Stimulated activated CD8-positive, alpha-beta memory T cell treated with anti-CD3 and anti-CD28 coated beads, Interleukin-12 subunit alpha, Interleukin-12 subunit beta, amount 100 ng/mL, for 4 hours (primary cell): ENCODE results near the gene NTSR2.
A peak's percentile ranks its signal among the peaks of the same experiment; 100 is the strongest.

Experiments
- DNase-seq: peaks from one replicate; pipeline ENCODE4 v3.0.0-alpha.2; 2020; ENCODE audit warnings: low read depth

The NTSR2 gene

DNA sequence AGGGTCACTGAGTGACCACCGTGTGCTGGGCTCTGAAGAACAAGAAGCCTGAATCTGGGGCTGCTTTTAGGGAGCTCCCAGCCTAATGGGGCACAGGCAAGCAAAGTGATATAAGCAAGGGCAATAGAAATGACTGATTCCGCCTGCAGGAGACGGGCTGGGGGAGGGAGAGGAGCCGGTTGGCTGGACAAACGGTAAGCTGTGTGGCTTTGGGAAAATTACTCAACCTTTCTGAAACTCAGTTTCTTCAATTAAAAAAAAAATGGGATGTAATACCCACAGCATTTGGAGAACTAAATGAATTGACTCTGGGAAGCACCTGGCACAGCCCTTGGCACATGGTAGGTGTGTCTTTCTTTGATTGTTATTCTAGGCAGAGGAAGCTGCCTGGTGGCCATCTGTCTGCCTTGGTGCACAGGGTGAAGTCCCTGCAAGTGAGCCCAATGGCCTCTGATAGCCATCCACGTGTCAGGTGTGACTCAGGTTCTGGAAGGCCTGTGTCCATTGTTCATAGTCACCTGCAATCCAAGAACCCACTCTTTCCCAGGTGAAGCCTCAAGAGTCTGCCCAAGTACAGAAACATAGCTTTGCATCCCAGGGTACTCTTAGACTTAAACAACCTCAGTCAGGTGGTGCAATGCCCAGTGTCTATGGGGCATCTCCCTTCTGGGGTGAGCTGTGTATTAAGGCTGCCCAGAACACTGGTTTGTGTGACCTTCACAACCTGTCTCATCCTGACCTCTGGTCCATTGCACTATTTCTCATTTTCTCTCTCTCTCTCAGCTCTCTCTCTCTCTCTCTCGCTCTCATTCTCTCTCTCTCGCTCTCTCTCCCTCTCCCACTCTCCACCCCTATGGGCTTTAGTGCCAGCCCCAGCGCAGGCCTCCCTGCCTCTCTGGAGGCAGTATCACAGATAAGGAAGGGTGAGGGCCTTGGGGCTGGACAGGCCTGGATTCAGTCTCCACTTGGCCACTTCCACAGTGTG, 30.0 kb upstream of the NTSR2 start:
- DNase-seq = no peak

DNA sequence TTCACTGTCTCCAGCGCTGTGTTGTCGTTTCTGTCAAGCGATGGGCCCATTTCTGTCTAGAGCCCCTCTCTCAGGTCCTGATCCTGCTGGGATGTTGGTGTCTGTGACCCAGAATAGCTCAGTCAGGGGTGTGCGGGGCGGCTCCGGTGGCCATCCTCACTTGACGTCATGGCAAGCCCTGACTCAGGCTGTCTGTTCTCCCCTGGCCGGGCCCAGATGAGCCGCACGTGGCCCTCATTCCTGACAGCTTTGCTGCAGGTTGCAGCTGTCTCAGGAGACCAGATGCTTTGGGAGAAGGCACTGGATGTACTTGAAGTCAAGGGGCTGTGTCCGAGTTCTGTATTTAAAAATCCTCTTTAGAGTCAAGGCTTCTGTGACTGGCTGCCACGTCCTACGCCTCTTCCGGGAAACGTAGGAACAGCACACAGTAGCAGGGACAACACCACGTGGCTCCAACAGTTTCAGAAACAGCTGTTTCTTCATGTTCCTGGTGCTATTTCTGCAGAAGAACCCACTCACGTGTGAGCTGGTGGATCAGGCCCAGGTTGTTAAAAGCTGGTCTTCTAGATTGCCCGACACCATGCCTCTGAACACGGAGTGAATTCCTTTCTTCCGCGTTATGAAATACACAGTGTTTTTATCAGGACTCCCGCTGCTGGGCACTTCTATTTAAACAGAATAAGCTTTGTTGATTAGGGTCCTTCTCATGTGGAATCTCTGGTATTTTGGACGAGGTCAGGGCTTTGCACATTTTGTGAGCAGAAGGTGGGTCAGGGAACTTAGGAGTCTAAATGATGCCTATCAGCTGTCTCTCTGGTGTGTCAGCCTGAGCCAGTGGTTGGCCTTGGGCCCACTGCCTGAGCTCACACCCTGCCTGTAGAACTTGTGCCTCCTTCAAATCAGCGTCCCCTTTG, 28.3 kb upstream of the NTSR2 start:
- no peak for DNase-seq

DNA sequence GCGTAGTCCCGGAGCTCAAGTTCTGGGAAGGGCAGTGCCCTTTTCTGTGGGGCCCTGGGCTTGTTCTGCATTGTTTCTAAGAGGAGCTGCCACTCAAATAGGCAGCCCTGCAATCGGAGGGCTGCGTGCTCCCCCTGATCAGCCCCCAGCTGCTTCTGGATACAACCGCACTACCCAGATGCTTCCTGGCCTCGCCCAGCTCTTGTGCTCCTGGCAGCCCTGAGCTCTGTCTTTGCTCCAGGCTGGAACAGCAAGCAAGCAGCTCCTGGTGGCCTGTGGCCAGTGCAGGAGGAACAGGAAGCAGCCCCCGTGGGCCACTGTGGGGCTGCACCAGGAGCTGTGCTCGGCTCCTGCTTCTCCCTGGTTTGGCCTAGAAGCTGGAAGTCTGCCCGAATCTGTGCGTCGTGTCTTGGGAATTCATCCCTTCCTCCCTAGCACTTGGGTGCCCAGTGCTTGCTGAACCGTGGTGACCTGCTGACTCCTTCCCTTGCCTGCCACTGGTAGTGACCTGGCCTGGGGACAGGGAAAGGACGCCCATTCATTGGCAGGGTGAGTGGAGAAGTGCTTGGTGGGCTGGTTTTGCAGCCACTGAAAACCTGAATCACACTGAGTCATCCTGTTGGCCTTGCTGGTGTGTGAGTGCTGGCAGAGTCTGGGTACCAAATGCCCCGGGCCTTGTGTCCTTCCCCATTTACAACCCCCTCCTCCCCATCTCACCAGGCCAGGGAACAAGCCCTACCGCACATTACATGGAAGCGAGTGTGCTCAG, 27.3 kb upstream of the NTSR2 start:
- no peak for DNase-seq

DNA sequence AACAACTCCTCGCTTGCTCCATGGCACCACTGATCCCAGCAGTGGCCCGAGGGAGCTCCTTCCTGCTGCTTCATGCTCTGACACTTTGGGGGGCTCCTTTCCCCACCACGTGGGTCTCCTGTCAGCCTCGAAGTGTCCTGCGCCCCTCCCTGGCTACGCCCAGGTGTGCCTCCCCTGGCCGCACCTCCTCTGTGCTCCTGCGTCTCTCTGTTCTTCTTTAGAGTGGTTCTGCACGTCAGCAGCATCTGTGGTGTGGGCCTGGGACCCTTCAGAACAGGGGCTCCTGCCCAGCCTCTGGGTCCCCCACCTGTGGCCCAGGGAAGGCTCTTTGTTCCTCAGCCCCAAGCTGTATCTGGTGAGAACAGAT, 26.7 kb upstream of the NTSR2 start:
- no peak for DNase-seq

DNA sequence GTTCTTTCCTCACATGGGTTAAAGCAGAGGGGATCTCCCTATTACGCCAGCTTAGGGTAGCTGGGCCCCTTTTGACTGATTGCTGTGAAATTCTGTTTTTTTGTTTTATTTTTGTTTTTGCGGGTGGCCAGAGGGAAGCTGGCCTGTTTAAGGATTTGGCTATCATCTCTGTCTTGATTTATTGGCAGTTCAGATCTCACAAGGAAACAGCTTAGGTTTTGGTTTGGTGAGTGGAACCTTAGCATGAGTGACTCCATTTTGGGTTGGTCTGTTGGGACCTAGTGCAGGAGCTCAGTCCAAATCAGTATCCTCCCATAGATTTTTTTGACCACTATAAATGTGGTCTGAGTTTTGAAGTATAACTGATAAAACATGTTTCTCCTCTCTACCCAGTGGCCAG, 25.6 kb upstream of the NTSR2 start:
- DNase-seq = no peak

DNA sequence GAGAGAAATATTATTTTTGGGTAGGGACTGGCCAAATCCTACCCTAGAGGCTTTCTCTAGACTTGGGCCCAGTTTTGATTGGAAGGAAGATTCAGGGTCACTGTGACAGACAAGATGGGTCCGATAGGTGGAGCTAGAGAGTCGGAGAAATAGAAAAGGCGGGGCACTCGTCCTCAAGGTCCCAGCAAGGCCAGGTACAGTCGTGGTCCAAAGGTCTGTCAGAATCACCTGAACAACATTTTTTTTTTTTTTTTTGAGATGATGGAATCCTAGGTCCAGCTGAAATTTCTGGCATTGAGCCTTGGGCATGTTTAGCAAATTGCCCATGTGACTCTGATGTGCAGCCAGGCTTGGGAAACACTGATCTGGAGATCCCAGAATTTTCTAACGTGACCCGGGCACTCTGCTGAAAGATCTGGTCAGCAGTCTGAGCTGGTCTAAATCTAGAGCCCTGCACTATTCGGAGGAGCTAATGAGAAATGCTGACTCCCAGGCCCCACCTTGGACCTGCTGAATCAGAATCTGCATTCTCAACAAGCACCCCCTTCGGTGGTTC, 23.0 kb upstream of the NTSR2 start:
- peak; percentile 19 for DNase-seq

DNA sequence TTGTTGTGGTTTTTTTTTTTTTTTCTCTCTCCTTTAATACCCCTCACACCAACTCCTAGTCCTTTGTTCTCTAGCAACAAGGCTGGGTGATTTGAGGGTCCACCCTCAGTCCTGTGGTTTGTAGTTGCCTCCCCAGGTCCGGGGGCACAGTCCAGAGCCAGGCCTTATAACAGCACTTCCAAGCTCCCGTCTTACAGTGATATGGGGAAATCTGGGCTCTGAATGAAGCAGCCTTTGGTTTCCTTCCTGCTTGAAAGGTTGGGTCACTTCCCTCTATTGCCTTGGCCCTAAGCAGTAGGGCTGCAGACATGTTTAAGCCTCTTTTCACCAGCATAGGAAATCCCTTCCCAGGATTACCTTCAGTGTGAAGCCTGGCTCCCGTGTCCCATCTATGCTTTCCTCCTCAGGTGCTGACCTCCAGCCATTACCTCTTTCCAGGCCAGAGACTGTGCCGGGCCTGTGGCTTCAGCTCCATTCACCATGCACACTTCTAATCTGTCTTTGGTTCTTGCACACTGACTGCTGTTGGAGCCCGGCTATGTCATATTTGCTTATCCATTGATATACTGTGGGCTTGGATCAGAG, 21.2 kb upstream of the NTSR2 start:
- no peak for DNase-seq

DNA sequence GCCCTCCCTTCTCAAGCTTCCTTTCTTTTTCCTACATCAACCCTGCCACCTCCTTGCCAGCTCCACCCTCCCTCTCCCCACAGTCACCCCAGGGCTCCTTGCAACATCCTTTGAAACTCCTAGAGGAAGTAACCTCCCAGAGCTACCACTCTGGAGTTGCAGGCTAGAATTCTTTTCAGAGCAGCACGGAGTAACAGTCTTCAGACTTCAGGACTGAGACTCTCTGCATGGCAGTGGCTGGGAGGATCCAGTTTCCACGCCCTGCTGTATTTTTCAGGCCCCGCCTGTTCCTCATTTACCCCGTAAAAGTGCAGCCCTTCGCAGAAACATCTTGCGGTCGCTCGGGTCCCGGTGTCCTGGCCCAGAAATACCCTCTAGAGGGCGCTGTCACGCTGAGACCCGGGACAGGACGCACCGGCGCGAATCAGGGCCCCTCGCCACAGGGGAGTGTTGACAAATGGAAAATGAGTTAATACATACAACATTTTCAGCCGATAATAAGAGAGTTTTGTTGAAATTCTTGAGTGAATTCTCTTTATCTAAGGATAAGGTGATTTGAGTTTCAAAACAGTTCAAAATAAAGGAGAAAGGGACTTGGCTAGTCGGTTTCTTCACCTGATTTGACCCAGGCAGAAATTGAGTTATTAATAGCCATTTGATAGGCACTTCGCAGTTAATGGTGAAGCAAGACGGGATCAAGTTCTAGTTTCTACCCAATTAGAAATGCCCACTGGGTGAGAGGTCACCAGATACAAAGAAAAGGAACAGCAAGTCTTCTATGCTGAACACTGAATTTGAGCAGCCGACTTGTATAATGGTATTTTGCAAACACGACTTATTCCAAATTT, 18.5 kb upstream of the NTSR2 start:
- DNase-seq = peak; percentile 56

DNA sequence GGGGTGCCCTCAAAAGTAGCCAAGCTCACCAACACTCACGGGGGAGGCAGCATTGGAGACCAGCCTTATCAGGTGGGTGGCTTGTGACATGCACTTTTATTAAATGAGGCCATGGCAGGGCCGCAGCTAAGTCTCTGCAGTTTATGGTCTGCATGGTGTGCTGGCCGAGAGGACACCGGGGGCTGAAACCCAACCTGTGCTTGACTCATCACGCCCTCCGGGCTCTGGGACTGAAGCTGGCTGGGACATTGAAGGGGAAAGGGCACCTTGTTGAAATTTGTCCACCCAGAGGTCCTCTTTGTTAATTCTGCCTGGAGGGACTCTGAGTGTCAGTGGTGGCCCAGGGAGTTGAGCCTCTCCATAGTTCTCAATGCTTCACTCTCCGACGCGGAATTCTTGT, 17.7 kb upstream of the NTSR2 start:
- no peak for DNase-seq

DNA sequence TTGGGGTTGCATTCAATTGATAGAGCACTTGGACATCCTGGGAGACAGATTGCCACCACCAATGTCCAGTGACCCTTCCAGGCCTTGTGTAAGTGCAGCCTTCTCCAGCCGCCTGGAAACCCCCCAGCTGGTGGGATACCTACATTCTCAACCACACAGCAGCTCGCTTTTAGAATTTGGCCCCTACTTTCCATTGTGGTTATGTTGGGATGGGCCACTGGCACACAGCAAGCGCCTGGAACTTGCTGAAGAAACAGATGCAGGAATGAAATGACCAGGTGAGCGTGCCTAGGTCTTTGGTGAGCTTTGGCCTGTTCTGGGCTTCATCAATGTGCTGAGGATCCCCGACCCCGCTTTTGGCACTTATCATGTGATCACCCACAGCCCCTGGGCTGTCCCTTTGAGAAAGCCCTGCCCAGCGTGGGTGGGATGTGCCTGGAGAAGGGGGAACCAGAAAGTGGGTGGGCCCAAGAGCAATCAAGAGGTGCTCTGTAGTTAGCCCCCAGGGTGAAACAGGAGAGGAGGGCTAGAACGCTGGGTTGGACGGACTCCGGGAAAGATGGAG, 16.0 kb upstream of the NTSR2 start:
- no peak for DNase-seq

DNA sequence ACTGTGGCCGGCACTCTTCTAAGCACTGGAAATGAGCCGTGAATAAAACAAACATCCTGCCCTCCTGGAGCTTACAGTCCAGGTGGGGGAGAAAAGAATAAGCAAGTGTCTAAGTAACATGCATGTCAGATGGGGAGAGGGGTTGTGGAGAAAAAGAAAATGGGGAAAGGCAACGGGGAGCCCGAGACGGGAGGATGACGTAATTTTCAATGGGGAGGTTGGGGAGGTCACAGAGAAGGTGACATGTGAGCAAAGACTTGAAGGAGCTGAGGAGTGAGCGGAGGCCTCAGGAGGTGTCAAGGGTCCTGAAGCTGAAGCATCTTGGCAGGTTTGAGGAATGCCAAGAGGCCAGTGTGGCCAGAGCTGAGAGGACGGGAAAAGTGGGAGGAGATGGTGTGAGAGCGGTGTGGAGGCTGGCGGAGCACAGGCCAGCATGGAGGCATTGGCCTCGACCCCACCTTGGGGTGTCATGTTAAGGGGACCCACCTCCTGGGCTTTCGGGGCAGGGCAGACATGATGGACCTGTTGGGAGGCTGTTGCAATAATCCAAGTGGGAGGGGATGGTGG, 15.0 kb upstream of the NTSR2 start:
- no peak for DNase-seq

DNA sequence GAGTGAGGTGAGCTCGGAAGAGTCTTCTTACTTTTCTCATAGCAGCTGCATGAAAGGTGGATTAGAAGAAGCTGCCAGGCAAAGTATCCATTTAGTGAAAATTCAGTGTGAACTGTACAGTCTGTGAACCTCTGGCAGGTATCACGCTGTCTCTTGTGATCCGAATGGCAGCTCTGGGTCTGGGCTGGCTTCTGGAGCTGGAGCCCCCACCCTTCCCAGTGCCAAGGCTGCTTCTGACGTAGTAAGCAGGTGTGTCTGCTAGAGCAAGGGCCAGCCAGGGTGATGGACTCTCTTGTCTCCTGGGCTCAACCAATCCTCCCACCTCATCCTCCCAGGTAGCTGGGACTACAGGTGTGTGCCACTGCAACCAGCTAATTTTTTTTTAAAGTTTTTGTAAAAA, 14.0 kb upstream of the NTSR2 start:
- no peak for DNase-seq

DNA sequence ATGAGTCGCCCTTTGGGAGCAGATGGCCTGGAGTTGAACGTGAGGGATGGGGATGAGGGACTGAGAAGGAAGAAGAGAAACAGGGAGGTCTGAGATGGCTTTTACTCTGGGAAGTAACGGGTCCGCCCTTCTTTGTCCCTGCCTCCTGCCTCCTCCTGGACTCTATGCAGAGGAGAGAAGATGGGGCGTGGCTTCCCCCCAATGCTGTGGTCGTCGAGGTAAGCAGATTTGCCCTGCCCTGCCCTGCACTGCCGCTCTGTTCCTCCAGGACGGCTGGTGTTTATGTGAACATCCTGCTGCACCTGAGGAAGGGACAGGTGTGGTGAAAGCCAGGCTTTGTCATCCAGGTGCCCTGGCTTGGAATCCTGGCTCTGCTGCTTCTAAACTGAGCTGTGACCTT, 13.5 kb upstream of the NTSR2 start:
- no peak for DNase-seq

DNA sequence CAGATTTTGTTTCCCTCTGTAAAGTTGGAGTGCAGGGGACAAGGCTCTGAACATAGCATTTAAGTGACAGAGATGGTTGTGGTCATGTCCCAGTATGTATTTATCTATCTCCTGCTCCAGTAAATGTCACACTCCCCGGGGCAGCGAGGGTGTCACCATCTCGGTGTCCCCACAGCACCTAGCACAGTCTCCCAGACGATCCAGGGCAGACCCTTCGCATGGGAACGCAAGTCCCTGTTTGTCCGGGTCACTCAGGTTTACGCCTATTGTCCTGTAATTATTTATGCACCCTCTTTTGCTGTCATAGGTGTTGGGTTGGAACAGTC, 12.6 kb upstream of the NTSR2 start:
- DNase-seq = no peak

DNA sequence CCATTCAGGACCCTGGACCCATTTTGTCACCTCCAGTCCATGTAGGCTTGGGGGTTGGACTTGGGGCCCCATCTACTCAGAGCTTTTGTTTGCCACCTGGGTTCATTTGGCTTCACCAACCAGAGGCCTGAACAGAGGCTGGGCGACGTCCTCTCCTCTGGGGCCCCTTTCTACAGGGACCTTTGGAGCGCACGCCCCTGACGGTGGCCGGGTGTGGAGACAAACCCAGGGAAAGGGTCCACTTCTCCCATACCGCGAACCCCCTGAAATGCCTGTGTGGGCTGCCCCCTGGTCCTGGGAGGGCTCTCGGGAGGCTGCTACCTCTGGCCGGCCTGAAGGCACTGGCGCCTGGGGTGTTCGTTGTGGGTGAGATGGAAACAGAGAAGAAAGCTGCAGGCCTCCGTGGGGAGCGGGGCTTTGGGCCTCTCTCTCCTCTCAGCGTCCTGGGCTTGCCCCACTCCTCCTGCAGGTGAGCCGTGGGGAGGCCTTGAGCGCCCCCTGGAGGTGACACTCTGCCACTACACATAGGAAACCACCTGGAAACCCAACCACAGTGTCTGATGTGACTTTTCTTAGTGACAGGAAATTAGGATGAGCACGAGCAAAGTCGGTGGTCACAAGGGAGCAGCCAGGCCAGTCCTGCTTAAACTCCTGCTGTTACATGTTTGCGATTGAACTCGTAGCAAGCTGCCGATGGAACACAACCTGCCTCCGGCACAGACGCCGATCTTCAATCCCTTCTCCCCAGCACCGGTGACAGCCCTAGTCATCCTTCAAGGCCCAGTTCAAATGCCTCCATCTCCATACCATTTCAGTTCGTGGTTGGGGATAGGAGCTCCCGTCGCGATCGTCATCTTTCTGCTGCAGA, 12.0 kb upstream of the NTSR2 start:
- no peak for DNase-seq

DNA sequence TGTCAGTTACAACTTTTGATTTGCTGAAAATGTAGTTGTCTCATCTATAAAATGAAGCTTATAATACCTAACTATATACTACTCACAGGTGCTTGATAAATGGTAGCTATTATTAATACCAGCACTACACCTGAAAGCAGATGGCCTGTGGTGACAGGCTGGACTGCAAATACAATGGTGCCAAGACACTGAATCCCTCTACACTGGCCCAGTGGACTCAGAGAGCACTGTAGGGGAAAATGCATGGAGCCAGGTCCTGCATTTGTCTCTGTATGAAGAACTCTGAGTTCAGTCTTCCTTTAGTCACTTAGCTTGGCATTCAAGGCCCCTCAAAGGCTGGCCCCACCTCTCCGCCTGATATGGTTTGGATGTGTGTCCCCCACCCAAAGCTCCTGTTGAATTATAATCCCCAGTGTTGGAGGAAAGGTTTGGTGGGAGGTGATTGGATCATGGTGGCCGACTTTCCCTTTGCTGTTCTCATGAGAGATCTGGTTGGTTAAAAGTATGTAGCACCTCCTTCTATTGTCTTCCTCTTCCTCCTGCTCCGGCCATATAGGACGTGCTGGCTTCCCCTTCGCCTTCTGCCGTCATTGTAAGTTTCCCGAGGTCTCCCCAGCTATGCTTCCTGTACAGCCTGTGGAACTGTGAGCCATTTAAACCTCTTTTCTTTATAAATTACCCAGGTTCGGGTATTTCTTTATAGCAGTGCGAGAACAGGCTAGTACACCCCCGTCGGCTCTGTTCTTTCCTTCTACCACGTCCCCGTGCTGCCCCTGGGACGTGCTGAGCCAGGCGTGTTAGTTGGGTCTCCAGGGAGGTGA, 11.1 kb upstream of the NTSR2 start:
- DNase-seq = no peak

DNA sequence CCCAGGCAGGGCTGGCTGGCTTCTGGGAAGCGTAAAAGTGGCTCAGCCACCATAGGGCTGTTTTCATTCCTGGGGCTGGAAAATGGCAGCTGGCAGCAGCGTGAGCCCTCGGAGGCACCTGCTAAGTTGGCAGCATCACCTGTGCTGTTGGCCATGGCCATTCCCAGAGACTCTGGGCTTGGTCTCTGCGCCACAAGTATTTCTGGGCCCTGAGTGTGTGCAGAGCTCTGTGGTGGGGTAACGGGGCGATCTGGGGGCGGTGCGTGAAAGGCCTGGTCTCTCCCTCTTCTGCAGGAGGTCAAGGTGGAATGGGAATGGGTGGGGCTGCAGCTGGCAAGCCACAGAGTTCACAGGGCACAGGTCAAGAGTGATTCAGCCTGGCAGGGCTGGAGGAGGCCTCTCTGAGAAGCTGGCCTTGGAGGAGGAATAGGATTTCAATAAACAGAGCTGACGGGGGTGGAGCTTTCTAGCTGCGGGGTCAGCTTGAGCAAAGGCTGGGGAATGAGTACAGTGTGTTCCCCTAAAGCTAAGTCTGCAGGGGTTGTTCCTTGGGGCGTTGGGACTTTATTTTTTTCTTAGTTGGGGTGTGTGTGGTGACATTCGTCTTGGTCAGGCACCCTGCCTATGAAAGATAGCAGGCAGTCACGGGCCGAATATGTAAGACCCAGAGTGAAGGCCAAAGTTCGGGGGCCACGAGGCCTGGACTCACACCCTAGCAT, 10.3 kb upstream of the NTSR2 start:
- no peak for DNase-seq
